Measurements from ENCODE around the gene S1PR3.

Gene S1PR3

DNA sequence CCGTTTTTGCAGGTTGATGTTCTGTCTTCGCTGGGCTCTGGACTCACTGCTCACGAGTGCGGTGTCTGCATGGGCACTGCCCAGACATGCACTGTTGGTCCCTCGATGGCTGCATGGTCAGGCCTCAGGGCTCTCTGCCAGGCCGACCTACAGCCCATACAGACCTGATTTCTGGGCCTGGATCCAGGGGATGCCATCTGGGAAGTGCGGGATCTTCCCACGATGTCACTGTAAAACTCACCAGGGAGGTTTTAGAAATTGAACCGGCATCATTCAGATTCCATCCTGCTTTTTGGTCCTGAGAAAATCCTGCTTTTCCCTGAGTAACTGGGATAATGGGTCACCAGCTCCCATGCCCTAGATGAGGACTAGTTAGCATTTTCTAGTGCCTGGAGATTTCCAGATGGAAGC, 9.1 kb downstream of the S1PR3 start:
- DNase-seq = no peak
- Histone ChIP-seq H3K36me3 (ENCODE audit: insufficient read depth, low read length) (no peaks in the 10 kb centered on the region), H3K27me3 (ENCODE audit: insufficient read depth, low read length, poor library complexity) (no peaks in the 10 kb centered on the region), H3K27ac (ENCODE audit: low read length) (no peak overlapping the region), H3K79me2 (ENCODE audit: insufficient read depth, low read length) (no peaks in the 10 kb centered on the region), H4K20me1 (ENCODE audit: insufficient read depth, low read length) (no peaks in the 10 kb centered on the region), H2AFZ (ENCODE audit: low read depth, low read length) (no peak overlapping the region), H3K9me3 (ENCODE audit: insufficient read depth, low read length, severe bottlenecking) (no peaks in the 10 kb centered on the region), H3K4me3 (ENCODE audit: low read depth in 1 of 2, low read length in 2 of 2) (no peak overlapping the region), H3K4me2 (ENCODE audit: insufficient read depth, low read length) (no peak overlapping the region), H3K4me1 (ENCODE audit: insufficient read depth, low read length) (peaks cover 10% of the 10 kb centered on the region), H3K9ac (ENCODE audit: low read depth, low read length) (no peak overlapping the region)
- TF ChIP-seq, protein P1, sequence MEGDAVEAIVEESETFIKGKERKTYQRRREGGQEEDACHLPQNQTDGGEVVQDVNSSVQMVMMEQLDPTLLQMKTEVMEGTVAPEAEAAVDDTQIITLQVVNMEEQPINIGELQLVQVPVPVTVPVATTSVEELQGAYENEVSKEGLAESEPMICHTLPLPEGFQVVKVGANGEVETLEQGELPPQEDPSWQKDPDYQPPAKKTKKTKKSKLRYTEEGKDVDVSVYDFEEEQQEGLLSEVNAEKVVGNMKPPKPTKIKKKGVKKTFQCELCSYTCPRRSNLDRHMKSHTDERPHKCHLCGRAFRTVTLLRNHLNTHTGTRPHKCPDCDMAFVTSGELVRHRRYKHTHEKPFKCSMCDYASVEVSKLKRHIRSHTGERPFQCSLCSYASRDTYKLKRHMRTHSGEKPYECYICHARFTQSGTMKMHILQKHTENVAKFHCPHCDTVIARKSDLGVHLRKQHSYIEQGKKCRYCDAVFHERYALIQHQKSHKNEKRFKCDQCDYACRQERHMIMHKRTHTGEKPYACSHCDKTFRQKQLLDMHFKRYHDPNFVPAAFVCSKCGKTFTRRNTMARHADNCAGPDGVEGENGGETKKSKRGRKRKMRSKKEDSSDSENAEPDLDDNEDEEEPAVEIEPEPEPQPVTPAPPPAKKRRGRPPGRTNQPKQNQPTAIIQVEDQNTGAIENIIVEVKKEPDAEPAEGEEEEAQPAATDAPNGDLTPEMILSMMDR (IDR thresholded peaks at IDR 0.05; ENCODE audit: borderline replicate concordance, extremely low read depth, low read length, poor library complexity, severe bottlenecking) = no peak
- TF ChIP-seq EZH2 (IDR thresholded peaks at IDR 0.05; ENCODE audit: borderline replicate concordance, low read depth, low read length, severe bottlenecking) = no peak
- ATAC-seq (ENCODE audit: insufficient read depth, low read depth) = no peak

GRCh38 chr9:89000973-89001916, 10.0 kb downstream of the S1PR3 start:
- Histone ChIP-seq H3K79me2 (ENCODE audit: insufficient read depth, low read length) (no peaks in the 10 kb centered on the region), H4K20me1 (ENCODE audit: insufficient read depth, low read length) (no peaks in the 10 kb centered on the region), H3K27me3 (ENCODE audit: insufficient read depth, low read length, poor library complexity) (no peaks in the 10 kb centered on the region), H3K4me1 (ENCODE audit: insufficient read depth, low read length) (peaks cover 10% of the 10 kb centered on the region), H3K36me3 (ENCODE audit: insufficient read depth, low read length) (no peaks in the 10 kb centered on the region), H3K4me2 (ENCODE audit: insufficient read depth, low read length) (peak overlapping the region; percentile 49; the same call in 1 of the 2 replicates), H3K27ac (ENCODE audit: low read length) (no peak overlapping the region), H3K9ac (ENCODE audit: low read depth, low read length) (no peak overlapping the region), H2AFZ (ENCODE audit: low read depth, low read length) (0 out of 2 replicates have a peak overlapping the region, but pooled peaks have one; percentile 15), H3K9me3 (ENCODE audit: insufficient read depth, low read length, severe bottlenecking) (no peaks in the 10 kb centered on the region), H3K4me3 (ENCODE audit: low read depth in 1 of 2, low read length in 2 of 2) (no peak overlapping the region)
- peak; percentile 94 for ATAC-seq (ENCODE audit: insufficient read depth, low read depth)
- TF ChIP-seq, protein P1 (IDR thresholded peaks at IDR 0.05; ENCODE audit: borderline replicate concordance, extremely low read depth, low read length, poor library complexity, severe bottlenecking) = peak; percentile 85
- TF ChIP-seq EZH2 (IDR thresholded peaks at IDR 0.05; ENCODE audit: borderline replicate concordance, low read depth, low read length, severe bottlenecking) = no peak
- DNase-seq = peak; percentile 80

- peaks cover 10% of the 10 kb centered on the region for H3K4me1 ChIP-seq (ENCODE audit: insufficient read depth, low read length)
- no peaks in the 10 kb centered on the region for H3K79me2 ChIP-seq (ENCODE audit: insufficient read depth, low read length)
- no peaks in the 10 kb centered on the region for H3K9me3 ChIP-seq (ENCODE audit: insufficient read depth, low read length, severe bottlenecking)
- DNase-seq (no peak), ATAC-seq (ENCODE audit: insufficient read depth, low read depth) (no peak)
- H4K20me1 ChIP-seq (ENCODE audit: insufficient read depth, low read length) = no peaks in the 10 kb centered on the region
- no peak overlapping the region for H3K4me3 ChIP-seq (ENCODE audit: low read depth in 1 of 2, low read length in 2 of 2)
- H3K36me3 ChIP-seq (ENCODE audit: insufficient read depth, low read length) = no peaks in the 10 kb centered on the region
- no peak overlapping the region for H3K9ac ChIP-seq (ENCODE audit: low read depth, low read length)
- H3K27ac ChIP-seq (ENCODE audit: low read length) = no peak overlapping the region
- no peak overlapping the region for H2AFZ ChIP-seq (ENCODE audit: low read depth, low read length)
- no peak for TF ChIP-seq EZH2 (IDR thresholded peaks at IDR 0.05; ENCODE audit: borderline replicate concordance, low read depth, low read length, severe bottlenecking)
- TF ChIP-seq, protein P1 (IDR thresholded peaks at IDR 0.05; ENCODE audit: borderline replicate concordance, extremely low read depth, low read length, poor library complexity, severe bottlenecking) = no peak
- no peak overlapping the region for H3K4me2 ChIP-seq (ENCODE audit: insufficient read depth, low read length)
- H3K27me3 ChIP-seq (ENCODE audit: insufficient read depth, low read length, poor library complexity) = no peaks in the 10 kb centered on the region
These were observed 10.8 kb downstream of the S1PR3 start for GRCh38 chr9:89001917-89002540.
